ENCODE measurements around the gene MRPS34.

- TF ChIP-seq POLR2A (IDR thresholded peaks at IDR 0.05) (no peak), CTCF (IDR thresholded peaks at IDR 0.05 in 4 of 5, conservative IDR thresholded peaks at IDR 0.05 in 1 of 5) (no peak)
These were observed 21.4 kb upstream of the MRPS34 start for GRCh38 chr16:1794221-1794871.

All from gastrocnemius medialis (tissue), 4 donors.